ENCODE data around the gene KCTD3.

- no peak for TF ChIP-seq CTCF (conservative IDR thresholded peaks at IDR 0.05)
- TF ChIP-seq EZH2 (IDR thresholded peaks at IDR 0.05; ENCODE audit: low read depth) = no peak
These were observed 22.5 kb upstream of the KCTD3 start for GRCh38 chr1:215544566-215544965.

Measured in PC-9 (cell line).